GM21737 (cell line): ENCODE results near the gene HEATR3.
A peak's percentile ranks its signal among the peaks of the same experiment; 100 is the strongest.

Source experiments
- ATAC-seq: cut with Tn5 transposase; IDR thresholded peaks from one replicate; pipeline ENCODE4 v1.9.1; 2021; ENCODE audit warnings: mild to moderate bottlenecking, moderate library complexity; ENCODE audit not compliant: unreplicated experiment

Gene HEATR3

GRCh38 chr16:50065624-50066481, at the start of gene HEATR3:
Gene HEATR3 (plus strand): TSS chr16:50065970. CDS start chr16:50066132, 162 bp downstream.
- peak; percentile 73 for ATAC-seq

GRCh38 chr16:50017553-50017952, 48.2 kb upstream of the HEATR3 start:
- ATAC-seq, result no peak

DNA sequence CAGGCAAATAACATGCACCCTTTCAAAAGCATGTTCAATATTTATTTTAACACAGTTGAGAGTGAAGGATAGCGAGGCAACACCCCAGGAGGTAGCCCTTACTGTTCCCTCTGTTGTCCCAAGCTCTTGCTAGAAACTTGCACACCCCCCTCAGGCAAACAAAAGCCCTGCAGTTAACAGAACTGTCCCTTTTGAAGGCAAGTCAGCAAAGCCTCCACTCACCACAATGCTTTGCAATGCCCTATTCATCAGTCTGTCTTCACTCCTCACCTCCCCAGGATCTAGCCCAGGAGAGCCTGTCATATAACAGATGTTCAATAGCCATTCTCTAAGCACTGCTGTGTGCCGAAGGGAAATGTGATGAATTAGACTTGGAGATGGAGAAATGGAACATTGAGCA, 44.2 kb upstream of the HEATR3 start:
- no peak for ATAC-seq

DNA sequence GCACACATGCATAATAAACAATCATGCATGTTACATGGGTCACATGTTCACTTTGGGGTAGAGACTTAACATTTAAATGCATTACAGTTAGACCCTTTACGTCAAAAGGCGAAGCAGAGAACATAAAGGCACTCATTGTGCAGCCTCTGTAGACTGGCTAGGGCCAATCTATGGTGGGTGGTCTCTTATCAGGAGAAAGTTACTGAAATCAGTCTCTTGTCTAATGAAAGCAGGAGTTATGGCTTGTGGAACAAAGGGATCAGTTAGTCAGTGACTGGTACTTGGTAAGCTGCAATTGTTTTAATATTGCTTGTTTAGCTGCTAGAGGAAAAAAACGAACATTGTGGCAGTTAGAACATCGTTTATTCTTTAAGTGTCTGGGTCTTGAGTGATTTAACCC, 42.1 kb upstream of the HEATR3 start:
- ATAC-seq, result no peak

DNA sequence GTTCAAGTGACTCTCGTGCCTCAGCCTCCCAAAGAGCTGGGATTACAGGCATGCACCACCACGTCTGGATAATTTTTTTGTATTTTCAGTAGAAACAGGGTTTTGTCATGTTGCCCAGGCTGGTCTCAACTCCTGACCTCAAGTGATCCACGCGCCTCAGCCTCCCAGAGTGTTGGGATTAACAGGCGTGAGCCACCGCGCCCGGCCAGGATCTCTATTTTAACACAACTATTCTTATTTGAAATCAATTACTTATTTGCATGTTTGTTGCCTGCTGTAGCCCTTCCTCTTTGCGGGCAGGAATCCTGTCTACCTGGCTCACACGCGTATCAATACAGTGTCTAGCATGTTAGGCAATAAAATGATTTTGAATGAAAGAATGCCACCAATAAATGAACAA, 41.6 kb upstream of the HEATR3 start:
- ATAC-seq, result no peak

GRCh38 chr16:50024684-50025536, 40.9 kb upstream of the HEATR3 start, which contains the start of gene CNEP1R1:
Gene CNEP1R1 (plus strand): TSS chr16:50025225. CDS start chr16:50025316, 91 bp downstream.
- peak; percentile 98 for ATAC-seq

- ATAC-seq, result peak; percentile 12
Measured at GRCh38 chr16:50025537-50025931, 40.2 kb upstream of the HEATR3 start.

- ATAC-seq, result no peak
Measured at GRCh38 chr16:50027829-50028228, 37.9 kb upstream of the HEATR3 start.

DNA sequence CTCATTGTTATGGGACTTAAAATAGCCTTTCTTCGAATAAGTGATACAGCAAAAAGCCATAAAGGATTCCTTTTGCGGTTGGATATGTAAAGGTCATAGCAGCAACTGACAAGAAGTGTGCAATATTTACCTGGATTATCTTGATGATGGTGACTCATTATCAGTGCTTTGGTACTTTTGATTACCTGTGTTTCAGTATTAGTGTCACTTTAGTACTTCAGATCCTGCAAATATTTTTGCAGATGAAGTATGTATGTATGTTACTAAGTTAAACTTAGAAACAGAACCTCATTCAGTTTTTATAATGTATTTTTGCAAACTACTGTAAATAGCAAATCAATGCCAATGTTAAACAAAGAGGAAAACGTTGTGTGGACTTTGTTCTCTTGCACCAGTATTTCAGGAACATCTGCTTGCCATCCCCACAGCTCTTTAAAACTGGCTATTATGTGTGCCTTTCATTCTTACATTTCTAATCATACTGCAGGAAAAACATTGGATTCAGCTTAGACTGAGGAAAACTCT, 30.2 kb upstream of the HEATR3 start:
- no peak for ATAC-seq

DNA sequence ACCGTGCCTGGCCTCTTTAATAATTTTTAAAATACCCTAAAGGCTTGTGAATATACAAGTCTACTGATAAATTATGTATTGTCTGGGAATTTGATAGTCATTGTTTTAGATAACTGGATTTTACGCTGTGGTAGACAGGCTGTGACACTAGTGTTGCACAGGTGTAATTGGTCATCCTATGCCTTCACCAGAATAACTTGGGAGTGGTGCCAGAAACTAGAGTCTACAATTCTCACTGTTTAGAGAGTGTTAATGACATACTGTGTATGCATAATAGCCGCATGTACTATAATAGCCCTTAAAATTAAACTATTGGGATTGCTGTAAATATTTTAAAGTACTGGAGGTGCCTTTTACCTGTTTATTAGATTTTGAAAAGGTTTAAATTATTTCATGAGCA, 29.3 kb upstream of the HEATR3 start:
- ATAC-seq, result no peak

- ATAC-seq, result no peak
Measured at GRCh38 chr16:50037662-50038220, 28.0 kb upstream of the HEATR3 start.

DNA sequence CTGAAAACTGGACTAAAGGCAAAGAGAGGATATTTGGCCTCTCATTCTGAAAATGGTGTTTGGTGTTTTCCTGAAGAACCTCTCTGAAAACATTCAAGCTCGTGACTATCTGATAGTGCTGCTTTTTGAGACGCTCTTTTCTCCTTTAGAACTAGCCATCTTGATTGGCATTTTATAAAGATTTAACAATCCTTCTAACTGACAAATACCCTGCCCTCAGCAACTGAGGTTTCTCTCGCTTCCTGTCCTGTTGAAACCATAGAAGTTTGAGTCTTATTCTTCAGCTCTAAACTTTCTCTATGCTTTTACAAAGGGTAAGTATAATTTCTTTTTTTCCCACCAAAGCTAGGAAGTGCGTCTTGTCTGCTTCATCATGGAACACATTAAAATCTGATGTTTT, 27.5 kb upstream of the HEATR3 start:
- no peak for ATAC-seq

GRCh38 chr16:50038756-50039529, 26.8 kb upstream of the HEATR3 start:
- no peak for ATAC-seq

DNA sequence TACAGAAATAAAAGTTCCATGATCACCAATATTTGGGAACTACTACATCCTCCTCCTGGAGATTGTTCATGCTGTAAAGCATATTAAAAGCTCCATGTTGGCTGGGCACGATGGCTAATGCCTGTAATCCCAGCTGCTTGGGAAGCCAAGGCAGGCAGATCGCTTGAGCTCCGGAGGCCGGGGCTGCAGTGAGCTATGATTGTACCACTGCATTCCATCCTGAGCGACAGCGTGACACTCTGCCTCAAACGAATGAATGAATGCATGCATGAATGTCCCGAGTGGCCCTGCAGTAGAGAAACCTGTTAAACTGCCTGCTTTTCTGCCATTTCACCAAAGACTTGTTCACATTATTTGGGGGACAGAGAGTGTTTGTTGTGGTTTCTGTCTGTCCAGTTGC, 25.8 kb upstream of the HEATR3 start:
- ATAC-seq, result no peak

DNA sequence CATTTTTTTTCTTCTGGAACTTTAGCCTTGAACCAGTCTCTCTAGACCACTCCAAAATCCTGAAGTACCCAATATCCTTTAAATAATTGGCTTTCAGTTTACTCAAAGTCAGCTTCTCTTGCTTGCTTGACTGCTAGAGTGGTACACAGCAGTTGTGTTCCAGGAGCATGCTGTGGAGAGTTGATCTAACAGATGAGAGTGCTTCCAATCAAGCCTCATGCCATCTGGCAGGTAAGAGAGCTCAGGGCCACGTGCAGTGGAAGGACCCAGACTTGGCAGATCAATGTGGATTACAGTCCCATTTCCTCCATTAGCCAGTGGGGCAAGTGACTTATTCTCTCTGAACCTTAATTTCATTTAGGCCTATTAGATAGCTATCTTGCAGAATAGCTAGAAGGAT, 25.1 kb upstream of the HEATR3 start:
- ATAC-seq, result no peak

- ATAC-seq, result no peak
Measured at GRCh38 chr16:50043358-50043757, 22.4 kb upstream of the HEATR3 start.

DNA sequence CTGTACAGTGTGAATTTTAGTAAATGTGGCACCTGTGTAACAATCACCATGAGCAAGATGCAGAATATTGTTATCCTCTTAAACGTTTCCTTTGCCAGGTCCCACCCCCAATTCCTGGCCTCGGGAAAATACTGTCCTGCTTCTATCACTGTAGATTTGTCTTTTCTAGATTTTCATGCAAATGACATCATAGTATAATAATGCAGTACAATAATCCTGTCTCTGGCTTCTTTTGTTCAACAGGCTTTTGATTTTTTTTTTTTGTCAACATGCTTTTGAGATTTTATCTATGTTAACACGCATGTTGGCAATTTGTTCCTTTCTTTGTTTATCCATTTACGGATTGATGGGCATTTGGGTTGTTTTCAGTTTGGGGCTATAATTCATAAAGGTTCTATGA, 20.4 kb upstream of the HEATR3 start:
- ATAC-seq, result no peak

DNA sequence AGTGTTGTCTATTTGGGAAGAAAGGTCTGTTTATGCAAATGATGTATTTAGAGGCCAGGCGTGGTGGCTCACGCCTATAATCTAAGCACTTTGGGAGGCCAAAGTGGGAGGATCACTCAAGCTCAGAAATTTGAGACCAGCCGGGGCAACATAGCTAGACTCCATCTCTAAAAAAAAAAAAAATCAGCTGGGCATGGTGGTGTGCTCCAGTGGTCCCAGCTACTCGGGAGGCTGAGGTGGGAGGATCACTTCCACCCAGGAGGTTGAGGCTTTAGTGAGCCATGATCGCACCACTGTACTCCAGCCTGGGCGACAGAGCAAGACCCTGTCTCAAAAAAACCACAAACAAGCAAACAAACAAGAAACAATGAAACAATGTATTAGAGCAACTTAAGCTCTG, 18.9 kb upstream of the HEATR3 start:
- no peak for ATAC-seq

GRCh38 chr16:50047864-50048263, 17.9 kb upstream of the HEATR3 start:
- ATAC-seq, result no peak

DNA sequence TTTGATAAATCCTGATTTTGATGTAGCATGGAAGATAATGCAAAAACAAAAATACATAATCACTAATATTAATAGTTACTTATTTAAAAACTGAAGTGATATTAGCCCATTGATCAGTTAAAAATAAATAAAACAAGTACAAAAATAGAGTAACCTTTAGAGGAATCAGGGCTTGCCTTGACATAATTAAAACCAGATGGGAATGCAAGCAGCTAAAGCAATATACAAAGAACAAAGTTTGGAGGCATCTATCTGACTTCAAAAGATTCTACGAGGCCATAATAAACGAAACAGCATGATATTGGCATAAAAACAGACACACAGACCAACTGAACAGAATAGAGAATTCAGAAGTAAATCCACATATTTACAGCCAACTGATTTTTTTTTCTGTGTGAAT, 15.0 kb upstream of the HEATR3 start:
- ATAC-seq, result no peak

GRCh38 chr16:50056226-50056625, 9.5 kb upstream of the HEATR3 start:
- ATAC-seq, result no peak
